Measurements from ENCODE around the gene SULT4A1. TPM values are rescaled to one million over a fixed set of nuclear protein-coding genes. Genes with fewer than 3 reads are reported as not detected.

Gene SULT4A1
- total and polyA plus RNA-seq, 10 of the 15 experiments (the other 5 are each of a cell fraction or from before 2014, with no cell fraction given), result not detected

DNA sequence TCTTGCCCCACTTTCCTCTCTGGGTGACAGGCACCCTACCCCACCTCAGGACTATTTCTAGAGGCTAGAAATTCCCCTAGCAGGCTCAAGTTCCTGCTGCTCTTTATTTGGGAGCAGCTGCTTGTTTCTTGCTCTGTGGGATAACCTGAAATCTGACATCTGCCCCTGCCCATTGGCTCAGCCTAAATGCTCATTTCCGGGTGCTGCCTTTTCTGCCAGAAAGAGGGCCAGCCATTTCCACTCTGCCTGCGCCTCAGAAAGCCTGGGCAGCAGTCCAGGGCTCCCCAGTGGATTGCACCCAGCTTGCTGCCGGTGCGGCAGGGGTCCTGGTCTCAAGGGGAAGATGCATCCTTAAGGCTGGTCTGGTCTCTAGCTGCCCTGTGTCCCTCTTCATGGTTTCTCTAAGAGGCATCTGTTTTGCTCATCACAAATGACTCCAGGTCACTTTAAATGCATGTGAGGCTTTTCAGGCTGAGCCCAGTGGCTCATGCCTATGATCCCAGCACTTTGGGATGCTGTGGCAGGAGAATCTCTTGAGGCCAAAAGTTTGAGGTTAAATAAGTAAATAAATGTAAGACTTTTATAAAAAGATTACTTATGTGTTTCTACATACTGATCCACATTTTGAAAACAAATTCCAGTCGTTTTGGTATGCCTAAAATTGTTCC, 39.8 kb upstream of the SULT4A1 start:
- SMC1A ChIA-PET (ENCODE audit: uncharacterized antibody, unreplicated experiment), result no interaction called here
- Histone ChIP-seq H3K27ac (ENCODE audit: control insufficient read depth, insufficient read depth) (no peak overlapping the region), H3K4me3 (no peak overlapping the region), H3K4me1 (ENCODE audit: control insufficient read depth, insufficient read depth, low read length) (no peaks in the 10 kb centered on the region), H3K4me2 (ENCODE audit: control insufficient read depth, insufficient read depth) (no peak overlapping the region), H3K36me3 (ENCODE audit: control insufficient read depth in 2 of 2, insufficient read depth in 2 of 2, low read length in 1 of 2) (no peaks in the 10 kb centered on the region), H3K79me2 (ENCODE audit: control insufficient read depth, insufficient read depth, low read length) (no peaks in the 10 kb centered on the region), H2AFZ (ENCODE audit: control insufficient read depth, low read depth, low read length) (no peak overlapping the region), H4K20me1 (ENCODE audit: control insufficient read depth, insufficient read depth) (no peaks in the 10 kb centered on the region; the same call in 1 of the 2 replicates), H3K9ac (ENCODE audit: control insufficient read depth, insufficient read depth, low read length) (no peak overlapping the region), H3K9me3 (replicated peaks; ENCODE audit: control insufficient read depth, insufficient read depth, low read length) (no peaks in the 10 kb centered on the region), H3K27me3 (replicated peaks in 1 of 2; ENCODE audit: control insufficient read depth in 2 of 2, insufficient read depth in 2 of 2, low read length in 1 of 2) (peaks cover 4 to 5% of the 10 kb centered on the region in 2 experiments)
- TF ChIP-seq, protein P1, sequence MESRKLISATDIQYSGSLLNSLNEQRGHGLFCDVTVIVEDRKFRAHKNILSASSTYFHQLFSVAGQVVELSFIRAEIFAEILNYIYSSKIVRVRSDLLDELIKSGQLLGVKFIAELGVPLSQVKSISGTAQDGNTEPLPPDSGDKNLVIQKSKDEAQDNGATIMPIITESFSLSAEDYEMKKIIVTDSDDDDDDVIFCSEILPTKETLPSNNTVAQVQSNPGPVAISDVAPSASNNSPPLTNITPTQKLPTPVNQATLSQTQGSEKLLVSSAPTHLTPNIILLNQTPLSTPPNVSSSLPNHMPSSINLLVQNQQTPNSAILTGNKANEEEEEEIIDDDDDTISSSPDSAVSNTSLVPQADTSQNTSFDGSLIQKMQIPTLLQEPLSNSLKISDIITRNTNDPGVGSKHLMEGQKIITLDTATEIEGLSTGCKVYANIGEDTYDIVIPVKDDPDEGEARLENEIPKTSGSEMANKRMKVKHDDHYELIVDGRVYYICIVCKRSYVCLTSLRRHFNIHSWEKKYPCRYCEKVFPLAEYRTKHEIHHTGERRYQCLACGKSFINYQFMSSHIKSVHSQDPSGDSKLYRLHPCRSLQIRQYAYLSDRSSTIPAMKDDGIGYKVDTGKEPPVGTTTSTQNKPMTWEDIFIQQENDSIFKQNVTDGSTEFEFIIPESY (IDR thresholded peaks at IDR 0.05), result no peak
- TF ChIP-seq RFX5 (IDR thresholded peaks at IDR 0.05; ENCODE audit: low read depth, low read length), result no peak
- TF ChIP-seq BRCA1 (IDR thresholded peaks at IDR 0.05; ENCODE audit: low read depth, low read length), result no peak
- TF ChIP-seq POLR2AphosphoS2 (IDR thresholded peaks at IDR 0.05; ENCODE audit: low read depth, low read length), result no peak
- TF ChIP-seq, protein P2, sequence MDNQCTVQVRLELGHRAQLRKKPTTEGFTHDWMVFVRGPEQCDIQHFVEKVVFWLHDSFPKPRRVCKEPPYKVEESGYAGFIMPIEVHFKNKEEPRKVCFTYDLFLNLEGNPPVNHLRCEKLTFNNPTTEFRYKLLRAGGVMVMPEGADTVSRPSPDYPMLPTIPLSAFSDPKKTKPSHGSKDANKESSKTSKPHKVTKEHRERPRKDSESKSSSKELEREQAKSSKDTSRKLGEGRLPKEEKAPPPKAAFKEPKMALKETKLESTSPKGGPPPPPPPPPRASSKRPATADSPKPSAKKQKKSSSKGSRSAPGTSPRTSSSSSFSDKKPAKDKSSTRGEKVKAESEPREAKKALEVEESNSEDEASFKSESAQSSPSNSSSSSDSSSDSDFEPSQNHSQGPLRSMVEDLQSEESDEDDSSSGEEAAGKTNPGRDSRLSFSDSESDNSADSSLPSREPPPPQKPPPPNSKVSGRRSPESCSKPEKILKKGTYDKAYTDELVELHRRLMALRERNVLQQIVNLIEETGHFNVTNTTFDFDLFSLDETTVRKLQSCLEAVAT (IDR thresholded peaks at IDR 0.05), result no peak
- no peak for TF ChIP-seq NBN (IDR thresholded peaks at IDR 0.05)
- no peak for TF ChIP-seq ESRRA (IDR thresholded peaks at IDR 0.05; ENCODE audit: low read length)
- TF ChIP-seq IKZF1 (conservative IDR thresholded peaks at IDR 0.05), result no peak
- no peak for TF ChIP-seq ETV6 (conservative IDR thresholded peaks at IDR 0.05 in 1 of 2, IDR thresholded peaks at IDR 0.05 in 1 of 2; ENCODE audit: borderline replicate concordance in 1 of 2, low read depth in 1 of 2)
- TF ChIP-seq SRF (IDR thresholded peaks at IDR 0.05; ENCODE audit: low read depth in 2 of 2, low read length in 2 of 2), result no peak
- TF ChIP-seq, protein P3, sequence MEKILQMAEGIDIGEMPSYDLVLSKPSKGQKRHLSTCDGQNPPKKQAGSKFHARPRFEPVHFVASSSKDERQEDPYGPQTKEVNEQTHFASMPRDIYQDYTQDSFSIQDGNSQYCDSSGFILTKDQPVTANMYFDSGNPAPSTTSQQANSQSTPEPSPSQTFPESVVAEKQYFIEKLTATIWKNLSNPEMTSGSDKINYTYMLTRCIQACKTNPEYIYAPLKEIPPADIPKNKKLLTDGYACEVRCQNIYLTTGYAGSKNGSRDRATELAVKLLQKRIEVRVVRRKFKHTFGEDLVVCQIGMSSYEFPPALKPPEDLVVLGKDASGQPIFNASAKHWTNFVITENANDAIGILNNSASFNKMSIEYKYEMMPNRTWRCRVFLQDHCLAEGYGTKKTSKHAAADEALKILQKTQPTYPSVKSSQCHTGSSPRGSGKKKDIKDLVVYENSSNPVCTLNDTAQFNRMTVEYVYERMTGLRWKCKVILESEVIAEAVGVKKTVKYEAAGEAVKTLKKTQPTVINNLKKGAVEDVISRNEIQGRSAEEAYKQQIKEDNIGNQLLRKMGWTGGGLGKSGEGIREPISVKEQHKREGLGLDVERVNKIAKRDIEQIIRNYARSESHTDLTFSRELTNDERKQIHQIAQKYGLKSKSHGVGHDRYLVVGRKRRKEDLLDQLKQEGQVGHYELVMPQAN (conservative IDR thresholded peaks at IDR 0.05), result no peak
- CTCF ChIA-PET, result no interaction called here
- POLR2A ChIA-PET, result no interaction called here
- in situ Hi-C loops (cut with MboI) (no loop called here), intact Hi-C loops (cut with micrococcal nuclease; ENCODE audit: unreplicated experiment) (no loop called here)
- ATAC-seq, result no peak
- no TSS peak for BruUV-seq (replicated peaks)
- RAD21 ChIA-PET (ENCODE audit: unreplicated experiment), result no interaction called here
- no peak for DNase-seq (ENCODE audit: low read depth, low spot score)
- FAIRE-seq, result no peak
- 25% methylated on average over 5 of the region's 5 CpGs for WGBS (ENCODE audit: insufficient coverage, insufficient replicate concordance, low lambda C conversion rate, missing lambda C conversion rate)

Data from GM12878 (cell line).